Heart left ventricle (tissue), 16 donors: Measurements from ENCODE around the gene PDGFRB. TPM values are rescaled to one million over a fixed set of nuclear protein-coding genes. Genes with fewer than 3 reads are reported as not detected.

Source experiments
- ATAC-seq, 4 donors: fragments of 200-7000 bp; cut with Tn5 transposase; one replicate each; pipeline ENCODE4 v1.9.1; 2020 to 2022; ENCODE audit warnings: moderate library complexity in 4 of 4, mild to moderate bottlenecking in 3 of 4, moderate number of reproducible peaks in 1 of 4
- DNase-seq, 5 donors: peaks; one replicate each; pipeline ENCODE4 v3.0.0-alpha.2; 2020
- H3K27ac ChIP-seq, 12 donors: fragments of 200-600 bp; sonication (generic) in 4 of 12; one replicate each; pipeline versions ENCODE4 v1.5.0 to v1.8.0; 2016 to 2022; ENCODE audit warnings: mild to moderate bottlenecking in 2 of 12
- H3K27me3 ChIP-seq, 9 donors: fragments of 200-600 bp; sonication (generic) in 2 of 9; one replicate each; pipeline versions ENCODE4 v1.5.1 to v1.8.0; 2016 to 2022; ENCODE audit warnings: mild to moderate bottlenecking in 3 of 9
- H3K36me3 ChIP-seq, 9 donors: fragments of 200-600 bp; sonication (generic) in 2 of 9; one replicate each; pipeline versions ENCODE4 v1.5.0 to v1.8.0; 2018 to 2022; ENCODE audit warnings: mild to moderate bottlenecking in 2 of 9
- H3K4me1 ChIP-seq, 12 donors: fragments of 200-600 bp; sonication (generic) in 4 of 12; one replicate each; pipeline versions ENCODE4 v1.5.0 to v1.8.0; 2016 to 2022; ENCODE audit warnings: mild to moderate bottlenecking in 3 of 12
- H3K4me3 ChIP-seq, 12 donors: fragments of 200-600 bp; sonication (generic) in 4 of 12; one replicate each; pipeline versions ENCODE4 v1.5.0 to v1.8.0; 2017 to 2022; ENCODE audit warnings: mild to moderate bottlenecking in 9 of 12, moderate library complexity in 4 of 12
- H3K9me3 ChIP-seq, 12 donors: fragments of 200-600 bp; sonication (generic) in 4 of 12; one replicate each; pipeline versions ENCODE4 v1.5.0 to v1.8.0; 2016 to 2022; ENCODE audit warnings: mild to moderate bottlenecking in 1 of 12
- POLR2A ChIP-seq, 2 donors: fragments of 450-650 bp; IDR thresholded peaks; one replicate each; pipeline ENCODE4 v1.6.1; 2017; ENCODE audit warnings: antibody characterized with exemption in 2 of 2, mild to moderate bottlenecking in 2 of 2, moderate library complexity in 2 of 2
- WGBS, 4 donors: extraction: QIAGEN DNeasy Blood & Tissue Kit in 2 of 4; methylation state at CpG; one replicate each; pipeline versions ENCODE4 v1.1.5 to v1.1.7; 2013 to 2018; 5-methylcytosine and 5-hydroxymethylcytosine counted together
- intact Hi-C, 10 donors: fragments of 100-400 bp; cut with DNase I; formaldehyde crosslinking; loops; one replicate each; pipeline versions ENCODE4 v1.11.1 to v1.14.2; 2022
- polyA plus RNA-seq, 2 donors: library from polyadenylated mRNA; stranded (reverse); fragments of 200-250 nt; gene quantifications; one replicate each; pipeline ENCODE4 v1.2.3, GENCODE V29; 2013
- total RNA-seq, 9 donors: library from RNA; depleted of rRNA in 2 of 9; stranded (reverse); fragments of >200 nt in 2 of 9; fragmentation: NEBNext Ultra II Directional in 3 of 9; extraction: Animal tissue kit (Norgen Biotek cat#: 25700) in 3 of 9; gene quantifications; one replicate each; pipeline versions ENCODE4 v1.1.0 to v1.2.4, GENCODE V29; 2016 to 2023
- TF ChIP-seq, protein P1 (sequence below), 12 donors: fragments of 200-600 bp; sonication (generic) in 4 of 12; IDR thresholded peaks; one replicate each; pipeline versions ENCODE4 v1.5.0 to v1.8.0; 2018 to 2022; ENCODE audit warnings: antibody characterized with exemption in 12 of 12, mild to moderate bottlenecking in 5 of 12
- donor health status: ischemic (EF 13 %, LVEDD 7.1; RV severe dilation, severe dysfunction).
- donor health status: healthy with polysubstance abuse.
- donor health status: DM: no; HTN: yes; CAD: no.
- donor health status: DM: no; HTN: no; CAD: no.
- donor health status: ischemic (EF 25% LVEDD 6.9; RV normal size, moderate dysfunction).
- donor health status: ischemic (EF 25% LVEDD 5.7; RV mildly dilated, moderate dysfunction).
- donor health status: healthy.
- donor health status: DM: yes; HTN: yes; CAD: no.
- donor health status: ischemic (EF 35%, LVEDD 5.7; RV mildly dilated, moderate dysfunction).
- donor health status: nonischemic (EF 11% LVEDD 7.7; RV severe dilation, severe dysfunction).
- donor health status: DM: yes; HTN: yes; CAD: no.
- donor health status: PGD.
- donor health status: ischemic (EF 29% LVEDD 5.4; RV normal size, mild dysfunction).
- donor health status: nonischemic (EF 23%, LVEDD 6.1; RV moderate dilation, normal function).

PDGFRB gene
- total and polyA plus RNA-seq, 11 donors = 27.6 to 112 (median 45.6) TPM

DNA sequence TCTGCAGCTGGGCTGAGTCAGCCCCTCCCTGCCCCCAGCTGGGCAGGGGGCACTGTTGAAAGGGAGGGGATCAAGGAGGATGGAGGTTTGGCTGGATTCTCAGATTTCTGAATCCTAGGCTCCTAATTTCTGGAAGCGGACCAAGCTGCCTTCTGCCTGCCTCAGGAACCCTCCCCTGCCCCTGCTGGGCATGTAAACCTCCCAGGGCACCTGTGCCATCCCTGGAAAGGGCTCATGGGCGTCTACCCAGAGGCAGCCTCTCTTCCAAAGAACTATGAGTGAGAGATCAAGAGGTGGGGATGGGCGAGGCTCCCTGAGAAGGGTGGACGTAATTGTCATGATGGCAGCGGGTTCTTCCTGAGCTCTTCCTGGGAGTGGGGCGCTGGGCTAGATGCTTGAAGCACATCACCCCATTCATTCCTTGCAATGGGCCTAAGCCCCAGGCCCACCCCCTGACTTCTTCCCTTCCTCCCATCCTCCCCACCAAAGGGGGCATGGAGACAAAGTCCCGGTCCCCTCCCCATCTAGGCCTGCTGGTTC, 90.9 kb downstream of the PDGFRB start:
- intact Hi-C loops = no loop called here
- peaks cover 0 to 60% (median 0%) of the 10 kb centered on the region in 9 donors for H3K36me3 ChIP-seq
- no peaks in the 10 kb centered on the region for H3K27me3 ChIP-seq
- ATAC-seq (no peak), DNase-seq (no peak)
- peaks cover 0 to 70% (median 0%) of the 10 kb centered on the region in 12 donors for H3K4me1 ChIP-seq
- WGBS, 4 donors = 87 to 91% (median 90%) methylated on average over 4 to 7 of the region's 7 CpGs
- H3K9me3 ChIP-seq = no peaks in the 10 kb centered on the region
- H3K27ac ChIP-seq = peak overlapping the region in 4 of 12 donors; percentile 42 to 81 (median 46)
- TF ChIP-seq POLR2A (IDR thresholded peaks at IDR 0.05) = no peak
- TF ChIP-seq, protein P1, sequence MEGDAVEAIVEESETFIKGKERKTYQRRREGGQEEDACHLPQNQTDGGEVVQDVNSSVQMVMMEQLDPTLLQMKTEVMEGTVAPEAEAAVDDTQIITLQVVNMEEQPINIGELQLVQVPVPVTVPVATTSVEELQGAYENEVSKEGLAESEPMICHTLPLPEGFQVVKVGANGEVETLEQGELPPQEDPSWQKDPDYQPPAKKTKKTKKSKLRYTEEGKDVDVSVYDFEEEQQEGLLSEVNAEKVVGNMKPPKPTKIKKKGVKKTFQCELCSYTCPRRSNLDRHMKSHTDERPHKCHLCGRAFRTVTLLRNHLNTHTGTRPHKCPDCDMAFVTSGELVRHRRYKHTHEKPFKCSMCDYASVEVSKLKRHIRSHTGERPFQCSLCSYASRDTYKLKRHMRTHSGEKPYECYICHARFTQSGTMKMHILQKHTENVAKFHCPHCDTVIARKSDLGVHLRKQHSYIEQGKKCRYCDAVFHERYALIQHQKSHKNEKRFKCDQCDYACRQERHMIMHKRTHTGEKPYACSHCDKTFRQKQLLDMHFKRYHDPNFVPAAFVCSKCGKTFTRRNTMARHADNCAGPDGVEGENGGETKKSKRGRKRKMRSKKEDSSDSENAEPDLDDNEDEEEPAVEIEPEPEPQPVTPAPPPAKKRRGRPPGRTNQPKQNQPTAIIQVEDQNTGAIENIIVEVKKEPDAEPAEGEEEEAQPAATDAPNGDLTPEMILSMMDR (IDR thresholded peaks at IDR 0.05) = no peak
- no peak overlapping the region for H3K4me3 ChIP-seq

Other genes starting within 250 kb of the PDGFRB start
- under 1 TPM in 8 of 9 donors, not detected in 1; 0.08 to 0.35 (median 0.13) TPM for gene PDE6A, start 211.1 kb downstream of the PDGFRB start, total RNA-seq
- gene PDE6A, start 211.1 kb downstream of the PDGFRB start, polyA plus RNA-seq = under 1 TPM; 0.04 to 0.08 TPM
- 10 to 100 TPM in 1 of 9 donors, 1 to 10 TPM in 8; 3.5 to 14.7 (median 6.8) TPM for gene SLC26A2, start 195.1 kb downstream of the PDGFRB start, total RNA-seq
- gene SLC26A2, start 195.1 kb downstream of the PDGFRB start, polyA plus RNA-seq = 10 to 100 TPM in 1 of 2 donors, 1 to 10 TPM in 1; 1.5 to 22.1 TPM
- 1 to 10 TPM; 1.3 to 4.3 (median 2.6) TPM for gene TIGD6, start 155.2 kb downstream of the PDGFRB start, total RNA-seq
- gene TIGD6, start 155.2 kb downstream of the PDGFRB start, polyA plus RNA-seq = 1 to 10 TPM; 2.3 to 3.0 TPM
- 10 to 100 TPM; 12.4 to 25.9 (median 17.5) TPM for gene HMGXB3, start 155.1 kb downstream of the PDGFRB start, total RNA-seq
- 10 to 100 TPM; 10.7 to 18.8 TPM for gene HMGXB3, start 155.1 kb downstream of the PDGFRB start, polyA plus RNA-seq
- gene CSF1R, start 69.3 kb downstream of the PDGFRB start, total RNA-seq = 100 to 1,000 TPM in 1 of 9 donors, 10 to 100 TPM in 6, 1 to 10 TPM in 2; 5.8 to 143 (median 12.0) TPM
- gene CSF1R, start 69.3 kb downstream of the PDGFRB start, polyA plus RNA-seq = 1 to 10 TPM; 5.0 to 5.6 TPM
- under 1 TPM in 2 of 9 donors, not detected in 7; 0.29 TPM for gene CDX1, start 10.9 kb upstream of the PDGFRB start, total RNA-seq
- gene CDX1, start 10.9 kb upstream of the PDGFRB start, polyA plus RNA-seq = under 1 TPM in 1 of 2 donors, not detected in 1; 0.17 TPM
- not detected for gene SLC6A7, start 34.2 kb upstream of the PDGFRB start, total RNA-seq
- not detected for gene SLC6A7, start 34.2 kb upstream of the PDGFRB start, polyA plus RNA-seq
- gene CAMK2A, start 133.9 kb upstream of the PDGFRB start, total RNA-seq = 10 to 100 TPM in 8 of 9 donors, 1 to 10 TPM in 1; 4.8 to 26.0 (median 15.6) TPM
- 10 to 100 TPM in 1 of 2 donors, 1 to 10 TPM in 1; 3.2 to 15.2 TPM for gene CAMK2A, start 133.9 kb upstream of the PDGFRB start, polyA plus RNA-seq
- gene ARSI, start 147.1 kb upstream of the PDGFRB start, total RNA-seq = under 1 TPM in 7 of 9 donors, not detected in 2; 0.12 to 0.95 (median 0.35) TPM
- under 1 TPM in 1 of 2 donors, not detected in 1; 0.68 TPM for gene ARSI, start 147.1 kb upstream of the PDGFRB start, polyA plus RNA-seq
- 10 to 100 TPM; 12.6 to 29.9 (median 16.0) TPM for gene TCOF1, start 201.9 kb upstream of the PDGFRB start, total RNA-seq
- 10 to 100 TPM; 11.9 to 18.8 TPM for gene TCOF1, start 201.9 kb upstream of the PDGFRB start, polyA plus RNA-seq